ENCODE results near the gene RPL5.

The RPL5 gene

GRCh38 chr1:92820551-92820950, 11.3 kb upstream of the RPL5 start:
- DNase-seq, result no peak

- no peak for DNase-seq
Measured at GRCh38 chr1:92822879-92823278, 9.0 kb upstream of the RPL5 start.

GRCh38 chr1:92826792-92827191, 5.0 kb upstream of the RPL5 start:
- DNase-seq, result no peak

GRCh38 chr1:92831368-92831761, 475 bp upstream of the RPL5 start:
- no peak for DNase-seq

- peak in 1 of 2 experiments; percentile 24 for DNase-seq
Measured at GRCh38 chr1:92832537-92833114, 786 bp downstream of the RPL5 start.

GRCh38 chr1:92833840-92834239, 2.0 kb downstream of the RPL5 start:
- no peak for DNase-seq

- DNase-seq, result no peak
Measured at GRCh38 chr1:92834617-92835016, 2.8 kb downstream of the RPL5 start.

GRCh38 chr1:92837062-92837461, 5.2 kb downstream of the RPL5 start:
- DNase-seq, result no peak

GRCh38 chr1:92838519-92838918, 6.7 kb downstream of the RPL5 start:
- DNase-seq, result no peak

GRCh38 chr1:92839442-92839841, 7.6 kb downstream of the RPL5 start:
- no peak for DNase-seq

- DNase-seq, result no peak
Measured at GRCh38 chr1:92840600-92840999, 8.8 kb downstream of the RPL5 start.

GRCh38 chr1:92842082-92843045, 10.5 kb downstream of the RPL5 start:
- no peak for DNase-seq

- DNase-seq, result no peak
Measured at GRCh38 chr1:92843046-92843423, 11.2 kb downstream of the RPL5 start.

- no peak for DNase-seq
Measured at GRCh38 chr1:92843429-92844352, 11.9 kb downstream of the RPL5 start.

GRCh38 chr1:92844439-92844838, 12.6 kb downstream of the RPL5 start:
- no peak for DNase-seq

- DNase-seq, result no peak
Measured at GRCh38 chr1:92845908-92846307, 14.1 kb downstream of the RPL5 start.

- no peak for DNase-seq
Measured at GRCh38 chr1:92848201-92848600, 16.4 kb downstream of the RPL5 start.

GRCh38 chr1:92850019-92850418, 18.2 kb downstream of the RPL5 start:
- DNase-seq, result no peak

GRCh38 chr1:92851729-92852128, 19.9 kb downstream of the RPL5 start:
- DNase-seq, result no peak

- DNase-seq, result no peak
Measured at GRCh38 chr1:92853299-92853698, 21.5 kb downstream of the RPL5 start.

- DNase-seq, result no peak
Measured at GRCh38 chr1:92854101-92854785, 22.4 kb downstream of the RPL5 start.

GRCh38 chr1:92855236-92855635, 23.4 kb downstream of the RPL5 start:
- DNase-seq, result no peak

GRCh38 chr1:92857817-92858216, 26.0 kb downstream of the RPL5 start:
- DNase-seq, result no peak
